SK-N-SH treated with all-trans-retinoic acid at 6 μM for 48 hours (cell line): Measurements from ENCODE around the gene ANKS6.

ENCODE experiments used
- CSDC2 ChIP-seq: fragments of 250-450 bp; sonication (Bioruptor Pico); IDR thresholded peaks from 2 replicates; pipeline ENCODE4 v1.5.0; 2020; ENCODE audit warnings: mild to moderate bottlenecking, moderate library complexity
- ISL1 ChIP-seq: fragments of 250-450 bp; sonication (Bioruptor Pico); IDR thresholded peaks from 2 replicates; pipeline ENCODE4 v2.1.2; 2022; ENCODE audit warnings: mild to moderate bottlenecking, moderate library complexity
- OSR1 ChIP-seq: fragments of 250-450 bp; sonication (Bioruptor Pico); IDR thresholded peaks from 2 replicates; pipeline ENCODE4 v1.8.0; 2022; ENCODE audit warnings: moderate library complexity, mild to moderate bottlenecking, inconsistent platforms
- TOX ChIP-seq: fragments of 250-450 bp; sonication (Bioruptor Pico); IDR thresholded peaks from 2 replicates; pipeline ENCODE4 v1.8.0; 2021; ENCODE audit warnings: mild to moderate bottlenecking, moderate library complexity, borderline replicate concordance
- ZC3H10 ChIP-seq: fragments of 250-450 bp; sonication (Bioruptor Pico); IDR thresholded peaks from 2 replicates; pipeline ENCODE4 v1.5.1; 2021; ENCODE audit warnings: mild to moderate bottlenecking, moderate library complexity
- ZFP3 ChIP-seq: fragments of 250-450 bp; sonication (Bioruptor Pico); IDR thresholded peaks from 2 replicates; pipeline ENCODE4 v1.5.0; 2020; ENCODE audit warnings: mild to moderate bottlenecking, moderate library complexity
- ZFP30 ChIP-seq: fragments of 450-650 bp; formaldehyde crosslinking; IDR thresholded peaks from 2 replicates; pipeline ENCODE4 v1.5.0; 2022; ENCODE audit warnings: mild to moderate bottlenecking, moderate library complexity
- TF ChIP-seq, protein P1 (sequence below): fragments of 250-450 bp; sonication (Bioruptor Pico); IDR thresholded peaks from 2 replicates; pipeline ENCODE4 v1.8.0; 2020; ENCODE audit warnings: mild to moderate bottlenecking, moderate library complexity, borderline replicate concordance
- TF ChIP-seq, protein P2 (sequence below): fragments of 250-450 bp; sonication (Bioruptor Pico); IDR thresholded peaks from 2 replicates; pipeline ENCODE4 v1.5.0; 2020; ENCODE audit warnings: mild to moderate bottlenecking, moderate library complexity
- TF ChIP-seq, protein P3 (sequence below): fragments of 250-450 bp; sonication (Bioruptor Pico); IDR thresholded peaks from 2 replicates; pipeline ENCODE4 v1.8.0; 2021; ENCODE audit warnings: low read depth, mild to moderate bottlenecking, moderate library complexity, borderline replicate concordance
- TF ChIP-seq, protein P4 (sequence below): fragments of 250-450 bp; sonication (Bioruptor Pico); IDR thresholded peaks from 2 replicates; pipeline ENCODE4 v1.5.1; 2020; ENCODE audit warnings: low read depth, mild to moderate bottlenecking, moderate library complexity

DNA sequence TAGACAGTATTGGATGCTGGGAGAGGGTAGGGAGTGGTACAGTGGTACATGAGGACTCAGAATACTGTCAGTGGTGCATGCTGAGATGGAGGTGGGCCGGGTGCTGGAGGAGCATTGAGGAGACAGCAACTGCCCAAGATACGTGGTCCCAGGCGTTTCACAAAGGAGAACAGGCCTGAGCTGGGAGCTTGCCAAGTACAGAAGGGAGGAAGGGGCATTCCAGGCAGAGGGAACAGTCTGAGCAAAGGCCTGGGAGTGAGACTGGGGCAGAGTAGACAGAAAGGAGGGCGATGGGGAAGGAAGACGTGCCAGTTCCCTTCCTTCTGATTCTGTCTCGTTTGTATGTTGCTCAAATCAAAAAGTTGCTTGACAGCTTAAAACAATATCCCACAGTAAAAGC lies 26.3 kb upstream of the ANKS6 start:
- TF ChIP-seq, protein P1, sequence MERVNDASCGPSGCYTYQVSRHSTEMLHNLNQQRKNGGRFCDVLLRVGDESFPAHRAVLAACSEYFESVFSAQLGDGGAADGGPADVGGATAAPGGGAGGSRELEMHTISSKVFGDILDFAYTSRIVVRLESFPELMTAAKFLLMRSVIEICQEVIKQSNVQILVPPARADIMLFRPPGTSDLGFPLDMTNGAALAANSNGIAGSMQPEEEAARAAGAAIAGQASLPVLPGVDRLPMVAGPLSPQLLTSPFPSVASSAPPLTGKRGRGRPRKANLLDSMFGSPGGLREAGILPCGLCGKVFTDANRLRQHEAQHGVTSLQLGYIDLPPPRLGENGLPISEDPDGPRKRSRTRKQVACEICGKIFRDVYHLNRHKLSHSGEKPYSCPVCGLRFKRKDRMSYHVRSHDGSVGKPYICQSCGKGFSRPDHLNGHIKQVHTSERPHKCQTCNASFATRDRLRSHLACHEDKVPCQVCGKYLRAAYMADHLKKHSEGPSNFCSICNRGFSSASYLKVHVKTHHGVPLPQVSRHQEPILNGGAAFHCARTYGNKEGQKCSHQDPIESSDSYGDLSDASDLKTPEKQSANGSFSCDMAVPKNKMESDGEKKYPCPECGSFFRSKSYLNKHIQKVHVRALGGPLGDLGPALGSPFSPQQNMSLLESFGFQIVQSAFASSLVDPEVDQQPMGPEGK (CRISPR knock-in tag) = no peak
- TF ChIP-seq OSR1 (no peak), TOX (CRISPR knock-in tag) (no peak), ZFP30 (CRISPR knock-in tag) (no peak), ZFP3 (no peak), ZC3H10 (CRISPR knock-in tag) (no peak), CSDC2 (CRISPR knock-in tag) (no peak), ISL1 (no peak)
- TF ChIP-seq, protein P2, sequence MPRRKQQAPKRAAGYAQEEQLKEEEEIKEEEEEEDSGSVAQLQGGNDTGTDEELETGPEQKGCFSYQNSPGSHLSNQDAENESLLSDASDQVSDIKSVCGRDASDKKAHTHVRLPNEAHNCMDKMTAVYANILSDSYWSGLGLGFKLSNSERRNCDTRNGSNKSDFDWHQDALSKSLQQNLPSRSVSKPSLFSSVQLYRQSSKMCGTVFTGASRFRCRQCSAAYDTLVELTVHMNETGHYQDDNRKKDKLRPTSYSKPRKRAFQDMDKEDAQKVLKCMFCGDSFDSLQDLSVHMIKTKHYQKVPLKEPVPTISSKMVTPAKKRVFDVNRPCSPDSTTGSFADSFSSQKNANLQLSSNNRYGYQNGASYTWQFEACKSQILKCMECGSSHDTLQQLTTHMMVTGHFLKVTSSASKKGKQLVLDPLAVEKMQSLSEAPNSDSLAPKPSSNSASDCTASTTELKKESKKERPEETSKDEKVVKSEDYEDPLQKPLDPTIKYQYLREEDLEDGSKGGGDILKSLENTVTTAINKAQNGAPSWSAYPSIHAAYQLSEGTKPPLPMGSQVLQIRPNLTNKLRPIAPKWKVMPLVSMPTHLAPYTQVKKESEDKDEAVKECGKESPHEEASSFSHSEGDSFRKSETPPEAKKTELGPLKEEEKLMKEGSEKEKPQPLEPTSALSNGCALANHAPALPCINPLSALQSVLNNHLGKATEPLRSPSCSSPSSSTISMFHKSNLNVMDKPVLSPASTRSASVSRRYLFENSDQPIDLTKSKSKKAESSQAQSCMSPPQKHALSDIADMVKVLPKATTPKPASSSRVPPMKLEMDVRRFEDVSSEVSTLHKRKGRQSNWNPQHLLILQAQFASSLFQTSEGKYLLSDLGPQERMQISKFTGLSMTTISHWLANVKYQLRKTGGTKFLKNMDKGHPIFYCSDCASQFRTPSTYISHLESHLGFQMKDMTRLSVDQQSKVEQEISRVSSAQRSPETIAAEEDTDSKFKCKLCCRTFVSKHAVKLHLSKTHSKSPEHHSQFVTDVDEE (CRISPR knock-in tag) = no peak
- TF ChIP-seq, protein P3, sequence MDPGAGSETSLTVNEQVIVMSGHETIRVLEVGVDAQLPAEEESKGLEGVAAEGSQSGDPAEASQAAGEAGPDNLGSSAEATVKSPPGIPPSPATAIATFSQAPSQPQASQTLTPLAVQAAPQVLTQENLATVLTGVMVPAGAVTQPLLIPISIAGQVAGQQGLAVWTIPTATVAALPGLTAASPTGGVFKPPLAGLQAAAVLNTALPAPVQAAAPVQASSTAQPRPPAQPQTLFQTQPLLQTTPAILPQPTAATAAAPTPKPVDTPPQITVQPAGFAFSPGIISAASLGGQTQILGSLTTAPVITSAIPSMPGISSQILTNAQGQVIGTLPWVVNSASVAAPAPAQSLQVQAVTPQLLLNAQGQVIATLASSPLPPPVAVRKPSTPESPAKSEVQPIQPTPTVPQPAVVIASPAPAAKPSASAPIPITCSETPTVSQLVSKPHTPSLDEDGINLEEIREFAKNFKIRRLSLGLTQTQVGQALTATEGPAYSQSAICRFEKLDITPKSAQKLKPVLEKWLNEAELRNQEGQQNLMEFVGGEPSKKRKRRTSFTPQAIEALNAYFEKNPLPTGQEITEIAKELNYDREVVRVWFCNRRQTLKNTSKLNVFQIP (CRISPR knock-in tag) = no peak
- TF ChIP-seq, protein P4, sequence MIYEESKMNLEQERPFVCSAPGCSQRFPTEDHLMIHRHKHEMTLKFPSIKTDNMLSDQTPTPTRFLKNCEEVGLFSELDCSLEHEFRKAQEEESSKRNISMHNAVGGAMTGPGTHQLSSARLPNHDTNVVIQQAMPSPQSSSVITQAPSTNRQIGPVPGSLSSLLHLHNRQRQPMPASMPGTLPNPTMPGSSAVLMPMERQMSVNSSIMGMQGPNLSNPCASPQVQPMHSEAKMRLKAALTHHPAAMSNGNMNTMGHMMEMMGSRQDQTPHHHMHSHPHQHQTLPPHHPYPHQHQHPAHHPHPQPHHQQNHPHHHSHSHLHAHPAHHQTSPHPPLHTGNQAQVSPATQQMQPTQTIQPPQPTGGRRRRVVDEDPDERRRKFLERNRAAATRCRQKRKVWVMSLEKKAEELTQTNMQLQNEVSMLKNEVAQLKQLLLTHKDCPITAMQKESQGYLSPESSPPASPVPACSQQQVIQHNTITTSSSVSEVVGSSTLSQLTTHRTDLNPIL (CRISPR knock-in tag) = no peak
